Measurements from ENCODE around the gene TRIM50.
"Not testable (repeated sequence)": the region's sequence is repeated elsewhere in the genome, so short reads cannot be mapped to it uniquely, and the experiment has no call there.

DNA sequence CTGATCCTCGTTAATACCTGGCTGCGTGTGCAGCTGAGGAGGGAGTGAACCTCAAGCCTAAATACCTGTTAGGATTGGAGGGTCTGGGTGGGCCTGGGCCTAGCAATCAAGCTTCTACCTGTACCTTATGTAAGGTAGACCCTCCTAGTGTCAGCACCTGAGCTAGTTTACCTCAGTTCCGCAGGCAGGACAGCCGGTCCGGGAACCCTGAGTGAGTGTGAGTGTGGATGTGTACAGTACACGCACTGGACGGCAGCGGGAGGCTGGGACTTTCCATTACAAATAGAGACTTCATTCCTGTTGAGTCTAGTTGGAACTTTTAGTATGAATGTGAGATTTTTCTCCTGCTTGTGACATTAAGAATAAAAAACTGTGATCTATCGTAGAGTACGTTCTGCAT, 25.0 kb downstream of the TRIM50 start:
- not testable (repeated sequence) for TF ChIP-seq MYC (IDR thresholded peaks at IDR 0.05; ENCODE audit: low read depth, low read length); POLR2A (IDR thresholded peaks at IDR 0.05; ENCODE audit: extremely low read depth, insufficient read length)
- TF ChIP-seq, protein P1, sequence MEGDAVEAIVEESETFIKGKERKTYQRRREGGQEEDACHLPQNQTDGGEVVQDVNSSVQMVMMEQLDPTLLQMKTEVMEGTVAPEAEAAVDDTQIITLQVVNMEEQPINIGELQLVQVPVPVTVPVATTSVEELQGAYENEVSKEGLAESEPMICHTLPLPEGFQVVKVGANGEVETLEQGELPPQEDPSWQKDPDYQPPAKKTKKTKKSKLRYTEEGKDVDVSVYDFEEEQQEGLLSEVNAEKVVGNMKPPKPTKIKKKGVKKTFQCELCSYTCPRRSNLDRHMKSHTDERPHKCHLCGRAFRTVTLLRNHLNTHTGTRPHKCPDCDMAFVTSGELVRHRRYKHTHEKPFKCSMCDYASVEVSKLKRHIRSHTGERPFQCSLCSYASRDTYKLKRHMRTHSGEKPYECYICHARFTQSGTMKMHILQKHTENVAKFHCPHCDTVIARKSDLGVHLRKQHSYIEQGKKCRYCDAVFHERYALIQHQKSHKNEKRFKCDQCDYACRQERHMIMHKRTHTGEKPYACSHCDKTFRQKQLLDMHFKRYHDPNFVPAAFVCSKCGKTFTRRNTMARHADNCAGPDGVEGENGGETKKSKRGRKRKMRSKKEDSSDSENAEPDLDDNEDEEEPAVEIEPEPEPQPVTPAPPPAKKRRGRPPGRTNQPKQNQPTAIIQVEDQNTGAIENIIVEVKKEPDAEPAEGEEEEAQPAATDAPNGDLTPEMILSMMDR (IDR thresholded peaks at IDR 0.05; ENCODE audit: low read depth, low read length) = not testable (repeated sequence)
- TF ChIP-seq, protein P2, sequence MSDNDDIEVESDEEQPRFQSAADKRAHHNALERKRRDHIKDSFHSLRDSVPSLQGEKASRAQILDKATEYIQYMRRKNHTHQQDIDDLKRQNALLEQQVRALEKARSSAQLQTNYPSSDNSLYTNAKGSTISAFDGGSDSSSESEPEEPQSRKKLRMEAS (IDR thresholded peaks at IDR 0.05; ENCODE audit: low read depth, low read length) = not testable (repeated sequence)

Data from NB4 (cell line).